HG03342 (cell line): ENCODE data around the gene PASD1.
"Not testable (repeated sequence)": the region's sequence is repeated elsewhere in the genome, so short reads cannot be mapped to it uniquely, and the experiment has no call there.

Experiments used
- ATAC-seq: cut with Tn5 transposase; IDR thresholded peaks from one replicate; pipeline ENCODE4 v1.9.1; 2021; ENCODE audit warnings: mild to moderate bottlenecking, moderate library complexity; ENCODE audit not compliant: unreplicated experiment

The PASD1 gene

DNA sequence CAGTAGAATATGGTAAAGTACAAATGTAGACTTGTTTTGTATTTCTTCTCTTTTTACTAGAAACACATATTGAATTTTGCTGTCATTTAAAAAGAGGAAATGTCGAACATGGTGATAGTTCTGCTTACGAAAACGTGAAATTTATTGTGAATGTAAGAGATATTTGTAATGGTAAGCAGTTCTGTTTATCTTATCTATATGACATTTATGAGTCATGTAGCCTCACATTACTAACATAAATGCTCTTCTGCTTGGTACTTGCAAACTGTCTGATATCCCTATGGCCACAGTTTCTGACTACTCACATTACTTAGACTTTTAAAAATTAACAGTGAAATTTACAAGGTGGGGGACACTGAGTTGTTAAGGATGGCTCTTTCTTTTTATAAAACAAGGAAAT lies 57.9 kb downstream of the PASD1 start:
- no peak for ATAC-seq

DNA sequence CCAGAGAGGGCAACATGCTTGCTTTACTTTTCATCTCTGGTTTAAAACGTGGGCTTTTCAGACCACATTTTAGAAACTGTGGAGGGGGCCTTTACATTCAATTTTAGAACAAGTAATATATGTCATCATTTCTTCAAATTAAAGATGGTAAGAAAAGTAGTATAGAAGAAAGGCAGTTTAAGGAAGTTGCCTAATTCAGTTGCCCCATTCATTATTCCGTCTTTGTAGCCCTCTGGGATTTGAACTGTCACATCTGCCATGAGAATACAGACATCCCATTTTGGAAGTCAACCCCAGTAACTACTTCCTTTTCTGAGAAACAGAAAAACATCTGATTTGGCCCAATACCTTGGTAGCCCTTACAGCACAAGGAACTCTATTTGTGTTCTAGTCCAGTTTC lies 61.2 kb downstream of the PASD1 start:
- no peak for ATAC-seq

DNA sequence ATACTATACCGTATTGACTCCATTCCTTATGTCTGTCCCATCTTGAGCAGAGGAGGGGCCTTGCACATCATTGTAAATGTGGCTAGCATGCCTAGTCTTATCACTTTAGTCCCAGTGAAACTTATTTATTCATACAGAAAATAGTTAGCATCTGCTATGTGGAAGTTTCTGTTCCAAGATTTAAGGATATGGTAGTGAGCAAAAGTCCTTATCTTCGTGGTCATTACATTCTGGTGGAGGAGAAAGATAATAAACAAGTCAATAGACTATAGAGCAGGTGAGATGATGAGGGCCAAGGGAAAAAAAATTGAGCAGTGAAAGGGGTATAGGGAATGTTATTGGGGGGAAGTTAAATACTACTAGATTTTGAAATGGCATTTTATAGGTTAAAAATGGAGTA lies 68.3 kb downstream of the PASD1 start:
- ATAC-seq = no peak

DNA sequence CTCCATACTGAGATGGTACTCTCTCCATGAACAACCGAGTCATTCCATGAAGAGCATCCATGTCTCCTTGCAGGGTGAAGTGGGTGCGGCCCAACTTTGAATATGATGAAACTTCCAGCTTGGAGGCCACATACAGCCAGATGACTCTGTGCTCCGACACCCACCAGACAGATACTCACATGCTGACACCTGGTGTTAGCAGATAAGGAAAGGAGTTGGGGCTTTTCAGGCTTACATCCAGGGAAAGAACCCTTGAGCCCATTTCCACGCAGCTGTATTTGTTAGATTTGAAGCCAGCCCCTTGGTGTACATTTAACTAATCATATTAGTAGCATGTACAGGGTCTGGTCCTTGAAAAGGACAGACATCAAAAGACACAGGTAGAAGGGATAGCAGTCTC lies 69.7 kb downstream of the PASD1 start:
- no peak for ATAC-seq

DNA sequence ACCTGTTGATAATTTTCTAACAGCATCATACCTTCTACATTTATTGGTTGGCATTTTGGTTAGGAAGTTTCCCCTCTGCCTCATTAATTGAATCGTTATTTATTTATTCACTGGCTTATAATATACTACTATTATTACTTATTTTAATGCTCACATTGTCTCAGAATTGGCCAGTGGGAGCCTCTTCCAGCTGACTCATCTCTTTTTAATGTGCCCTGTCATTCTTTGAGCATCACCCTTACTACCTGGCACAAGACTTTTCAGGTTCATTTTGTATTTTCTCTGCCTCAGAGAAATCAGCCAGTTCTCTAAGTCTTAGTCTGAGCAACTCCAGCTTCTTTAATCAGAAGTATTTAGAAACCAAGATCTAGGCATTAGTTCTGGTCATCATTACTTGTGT lies 71.5 kb downstream of the PASD1 start:
- ATAC-seq = no peak

DNA sequence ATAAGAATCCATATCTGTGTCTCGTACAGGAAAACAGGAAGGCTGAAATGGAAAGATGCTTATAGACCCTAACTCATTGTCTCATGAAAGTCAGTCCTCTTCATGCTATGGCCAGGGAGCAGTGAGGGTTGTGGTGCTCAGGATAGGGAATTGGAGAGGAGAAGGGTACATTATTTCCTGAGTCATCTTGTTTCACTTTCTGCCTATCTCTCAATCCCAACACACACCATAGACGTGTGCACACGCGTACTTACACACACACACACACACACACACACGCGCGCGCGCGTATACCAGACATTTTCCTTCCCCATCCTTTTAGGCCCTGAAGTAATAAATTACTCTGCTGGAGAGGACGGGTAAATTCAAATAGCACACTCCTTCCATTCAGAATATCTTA lies 78.1 kb downstream of the PASD1 start:
- ATAC-seq = no peak

DNA sequence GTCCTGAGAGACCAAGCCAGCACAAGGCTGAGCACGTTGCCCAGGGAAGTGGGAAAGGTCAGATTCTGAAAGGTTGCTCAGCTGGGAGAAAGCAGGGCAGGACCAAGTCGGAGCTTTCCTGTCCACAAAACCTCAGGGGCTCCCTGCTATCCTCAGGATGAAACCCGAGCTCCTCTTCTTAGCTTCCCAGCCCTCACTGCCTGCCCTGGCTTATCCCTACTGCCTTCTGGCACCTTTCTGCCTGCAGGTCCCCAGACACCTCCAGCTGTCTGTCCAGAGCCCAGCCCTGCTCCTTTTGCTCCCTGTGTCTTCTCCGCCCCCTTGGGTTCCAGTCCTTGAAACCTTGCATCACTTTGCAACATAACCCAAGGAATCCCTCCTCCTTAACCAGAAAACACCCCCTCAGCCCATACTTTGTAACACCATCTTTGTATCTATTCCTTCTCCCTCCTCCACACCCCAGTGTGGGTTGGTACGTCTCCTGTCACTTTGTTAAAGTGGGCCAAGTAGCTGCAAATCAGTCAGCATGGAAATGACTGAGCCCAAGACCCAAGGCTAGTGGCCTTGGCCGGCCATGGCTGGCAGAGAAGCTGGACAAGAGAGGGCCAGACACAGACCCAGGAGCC lies 111.8 kb downstream of the PASD1 start:
- ATAC-seq = no peak

DNA sequence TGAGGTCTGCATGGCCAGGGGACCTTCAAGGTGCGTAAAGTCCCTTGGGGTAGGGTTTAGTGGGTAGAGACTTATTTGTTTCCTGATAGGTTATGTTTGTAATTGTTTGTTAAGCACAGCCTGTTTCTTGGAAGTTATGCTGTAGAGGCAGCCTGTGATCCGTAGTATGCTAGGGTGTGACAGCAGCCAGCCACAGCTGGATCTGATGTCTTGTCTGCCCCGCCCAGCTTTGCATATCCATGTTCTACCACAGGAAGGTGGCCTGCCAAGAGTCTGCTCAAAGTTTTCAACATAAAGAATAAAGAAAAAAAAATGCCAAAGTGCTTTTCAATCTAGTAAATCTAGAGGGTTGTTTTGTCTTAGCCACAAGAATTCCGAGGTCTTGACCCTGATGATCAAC lies 112.7 kb downstream of the PASD1 start:
- ATAC-seq = no peak

DNA sequence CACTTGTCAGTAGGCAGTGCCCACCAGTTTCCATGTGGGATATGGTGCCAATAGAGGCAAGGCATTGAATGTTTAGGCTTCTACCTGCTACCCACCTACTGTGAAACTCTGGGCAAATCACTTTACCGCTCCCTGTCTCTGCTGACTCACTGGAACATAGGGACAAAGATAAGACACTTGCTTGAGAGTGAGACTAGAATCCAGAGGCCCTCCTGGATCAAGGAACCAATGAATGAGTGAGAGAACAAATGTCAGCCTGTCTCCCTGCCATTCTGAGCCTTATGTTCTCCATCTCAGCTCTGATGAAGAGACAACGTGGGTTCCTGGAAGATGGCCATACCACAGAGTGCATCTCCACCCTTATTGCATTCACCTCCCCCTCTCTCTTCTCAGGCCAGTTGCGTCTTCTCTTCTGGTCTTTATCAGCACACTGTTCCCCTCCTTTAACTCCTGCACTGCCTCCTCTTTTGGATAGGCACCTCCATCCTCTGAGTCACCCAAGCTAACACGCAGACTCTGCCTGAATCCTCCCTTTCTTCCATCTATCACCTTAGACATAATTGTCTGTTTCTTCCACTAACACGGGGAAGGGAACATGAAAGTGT lies 116.4 kb downstream of the PASD1 start:
- no peak for ATAC-seq

DNA sequence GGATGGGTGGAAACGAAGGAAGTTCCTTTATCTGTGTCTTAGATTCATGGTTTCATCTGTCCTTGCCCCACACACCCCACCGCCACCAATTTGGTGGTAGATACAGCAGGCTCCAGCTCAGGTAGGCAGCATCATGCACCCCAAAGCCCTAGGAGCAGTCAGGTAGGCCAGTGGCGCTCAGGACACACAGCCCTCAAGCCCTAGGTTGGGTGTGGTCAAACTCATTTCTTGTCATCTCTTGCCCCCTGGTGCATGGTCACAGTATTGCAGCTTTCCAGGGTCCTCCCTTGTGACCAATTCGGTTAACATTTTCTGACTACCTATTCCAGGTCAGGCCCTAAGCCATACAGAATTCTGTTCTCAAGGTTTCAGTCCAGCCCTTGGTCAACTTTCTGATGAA lies 117.3 kb downstream of the PASD1 start:
- ATAC-seq = peak; percentile 95

DNA sequence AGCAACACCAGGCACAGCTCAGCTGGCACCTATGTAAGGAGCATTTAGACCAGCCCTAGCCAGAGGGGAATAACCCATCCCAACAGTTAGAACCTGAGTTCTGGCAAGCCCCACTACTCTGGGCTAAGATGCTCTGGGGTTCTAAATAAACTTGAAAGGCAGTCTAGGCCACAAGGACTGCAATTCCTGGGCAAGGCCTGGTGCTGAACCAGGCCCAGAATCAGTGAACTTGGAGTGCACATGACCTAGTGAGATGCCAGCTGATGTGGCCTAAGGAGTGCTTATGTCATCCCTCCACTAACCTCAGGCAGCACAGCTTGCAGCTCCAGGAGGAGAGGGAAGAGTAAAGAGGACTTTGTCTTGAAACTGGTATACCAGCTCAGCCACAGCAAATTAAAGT lies 124.2 kb downstream of the PASD1 start:
- no peak for ATAC-seq

DNA sequence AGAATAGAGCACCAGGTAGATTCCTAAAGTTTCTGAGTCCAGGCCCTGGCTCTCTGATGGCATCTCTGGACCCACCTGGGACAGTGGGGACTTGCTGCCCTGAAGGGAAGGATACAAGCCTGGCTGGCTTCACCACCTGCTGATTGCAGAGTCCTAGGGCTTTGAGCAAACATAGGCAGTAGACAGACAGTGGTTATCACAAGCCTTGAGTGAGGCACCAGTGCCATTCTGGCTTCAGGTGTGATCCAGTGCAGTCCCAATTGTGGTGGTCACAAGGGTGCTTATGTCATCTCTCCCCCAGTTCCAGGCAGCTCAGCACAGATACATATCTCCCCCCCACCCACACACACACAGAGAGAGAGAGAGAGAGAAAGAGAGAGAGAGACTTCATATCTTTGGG lies 125.2 kb downstream of the PASD1 start:
- no peak for ATAC-seq

DNA sequence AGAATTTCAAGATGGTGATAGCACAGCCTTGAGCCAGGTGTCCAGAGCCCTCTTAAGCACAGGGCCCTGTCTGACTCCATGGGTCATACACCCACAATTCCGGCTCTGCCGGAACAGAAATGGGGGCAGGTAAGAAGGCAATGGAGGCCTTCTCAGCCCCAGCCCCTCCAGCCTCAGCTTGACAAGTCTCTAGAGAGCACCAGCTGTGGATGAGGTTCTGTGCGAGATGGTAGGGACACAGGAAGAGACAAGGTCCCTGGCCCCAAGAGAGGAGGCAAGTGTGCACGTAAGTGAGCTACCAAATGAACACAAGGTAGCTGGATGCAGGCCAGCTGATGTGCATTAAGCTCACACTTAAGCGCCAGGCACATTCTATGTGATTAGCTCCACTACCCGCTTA lies 129.3 kb downstream of the PASD1 start:
- ATAC-seq = no peak

DNA sequence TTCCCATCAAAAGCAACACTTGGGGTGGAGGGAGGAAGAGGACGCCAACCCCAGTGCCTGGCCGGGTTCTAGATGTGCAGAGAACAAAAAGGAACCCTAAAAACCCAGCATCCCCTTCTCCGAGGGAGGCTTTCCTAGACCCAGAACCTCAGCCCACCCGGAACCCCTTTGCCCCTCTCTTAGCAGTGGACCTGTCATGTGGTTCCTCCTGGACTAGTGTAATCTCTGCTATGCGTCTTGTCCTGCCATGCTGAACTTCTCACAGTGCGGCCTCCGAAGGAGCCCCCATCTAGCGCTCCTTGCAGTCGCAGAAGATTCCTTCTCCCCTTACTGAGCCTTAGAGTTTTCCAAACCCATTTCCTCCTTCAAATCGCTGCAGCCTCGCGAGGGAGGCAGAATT lies 130.6 kb downstream of the PASD1 start:
- no peak for ATAC-seq

DNA sequence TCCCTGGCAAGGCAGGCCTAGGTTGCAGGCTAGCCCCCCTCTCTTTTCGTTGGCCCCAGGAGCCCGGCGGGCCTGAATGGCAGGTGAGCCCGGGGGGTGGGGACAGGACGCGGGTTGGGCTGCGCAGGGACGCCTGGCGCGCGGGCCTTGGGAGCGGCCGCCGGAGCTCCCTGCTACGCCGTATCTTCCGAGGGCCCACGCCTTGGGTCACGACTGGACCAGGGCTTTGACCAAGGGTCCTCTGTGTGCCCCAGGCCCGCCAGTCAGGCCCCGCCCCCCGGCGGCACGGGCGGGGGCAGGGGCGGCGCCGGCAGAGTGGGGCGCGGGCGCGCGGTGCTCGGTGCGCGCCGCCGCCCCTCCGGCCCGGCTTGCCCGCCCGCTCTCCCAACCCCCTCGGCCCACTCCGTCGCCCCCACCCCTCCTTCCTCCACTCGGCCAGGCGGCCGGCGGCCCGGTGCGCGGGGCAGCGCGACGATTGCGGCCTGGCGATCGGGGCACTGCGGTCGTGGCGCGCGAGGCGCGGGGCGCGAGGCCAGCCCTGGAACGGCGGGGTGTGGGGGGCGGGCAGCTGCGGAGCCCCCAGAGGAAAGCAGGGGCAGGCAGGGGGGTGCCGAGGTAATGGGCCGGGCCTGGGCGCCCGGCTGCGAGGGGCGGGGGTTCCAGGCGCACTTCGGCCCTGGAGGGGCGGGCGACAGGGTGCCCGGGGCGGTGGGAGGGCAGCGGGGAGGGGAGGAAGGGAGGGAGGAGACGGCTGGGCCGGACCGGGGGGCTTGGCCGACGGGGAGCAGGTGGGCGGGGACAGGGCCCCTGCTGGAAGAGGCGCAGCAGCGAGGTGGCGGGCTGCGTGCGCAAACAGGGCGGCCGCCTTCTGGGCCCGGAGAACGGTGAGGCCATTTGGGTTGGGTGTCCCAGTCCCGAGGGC lies 131.4 kb downstream of the PASD1 start, which contains the start of gene PRRG3:
TSS of gene PRRG3 (plus strand) at position 798 of the 922 bp plus-strand sequence. CDS start 3,357 bp downstream, outside the sequence.
- ATAC-seq = no peak

DNA sequence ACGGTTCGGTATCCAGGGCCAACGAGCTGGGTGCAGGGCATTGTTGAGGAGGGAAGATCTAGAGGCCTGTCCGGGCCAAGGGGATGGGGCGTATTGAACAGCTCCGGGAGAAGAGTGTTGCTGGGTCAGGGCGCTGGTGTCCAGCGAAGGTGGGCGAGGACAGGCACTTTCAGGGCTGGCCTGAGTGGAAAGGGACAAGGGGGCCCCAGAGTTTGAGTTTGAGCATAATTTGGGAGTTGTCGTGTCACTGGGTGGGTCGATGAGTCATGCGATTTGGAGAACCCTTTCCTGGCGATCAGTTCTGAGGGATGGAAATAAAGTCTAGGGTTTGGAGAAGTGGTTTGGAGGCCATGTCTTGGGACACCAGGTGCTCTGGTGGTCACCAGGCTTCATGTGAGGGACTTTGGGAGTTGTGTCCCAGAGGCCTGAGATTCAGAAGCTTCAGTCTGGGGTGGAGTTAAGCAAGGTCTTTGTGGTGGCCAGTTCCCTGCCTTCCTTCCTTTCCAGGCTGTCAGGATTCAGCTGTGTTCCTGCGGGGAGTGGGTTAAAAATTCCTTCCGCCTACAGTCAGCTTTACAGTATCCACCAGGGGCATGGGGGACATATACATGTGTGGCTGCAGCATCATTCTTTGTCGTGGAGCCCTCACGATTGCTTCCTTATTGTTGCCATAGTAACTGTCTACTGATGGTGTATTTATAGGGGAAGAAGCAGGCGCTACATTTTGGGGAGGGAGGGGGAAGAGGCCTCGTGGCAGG lies 132.3 kb downstream of the PASD1 start:
- no peak for ATAC-seq

DNA sequence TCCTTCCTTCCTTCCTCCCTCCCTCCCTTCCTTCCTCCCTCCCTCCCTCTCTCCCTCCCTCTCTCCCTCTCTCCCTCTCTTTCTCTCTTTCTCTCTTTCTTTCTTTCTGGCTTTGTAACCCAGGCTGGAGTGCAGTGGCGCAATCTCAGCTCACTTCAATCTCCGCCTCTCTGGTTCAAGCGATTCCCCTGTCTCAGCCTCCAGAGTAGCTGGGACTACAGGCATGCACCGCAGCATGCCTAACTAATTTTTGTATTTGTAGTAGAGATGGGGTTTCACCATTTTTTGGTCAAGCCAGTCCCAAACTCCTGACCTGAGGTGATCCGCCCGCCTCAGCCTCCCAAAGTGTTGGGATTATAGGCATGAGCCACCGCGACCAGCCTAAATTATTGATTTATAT lies 133.6 kb downstream of the PASD1 start:
- ATAC-seq = not testable (repeated sequence)

DNA sequence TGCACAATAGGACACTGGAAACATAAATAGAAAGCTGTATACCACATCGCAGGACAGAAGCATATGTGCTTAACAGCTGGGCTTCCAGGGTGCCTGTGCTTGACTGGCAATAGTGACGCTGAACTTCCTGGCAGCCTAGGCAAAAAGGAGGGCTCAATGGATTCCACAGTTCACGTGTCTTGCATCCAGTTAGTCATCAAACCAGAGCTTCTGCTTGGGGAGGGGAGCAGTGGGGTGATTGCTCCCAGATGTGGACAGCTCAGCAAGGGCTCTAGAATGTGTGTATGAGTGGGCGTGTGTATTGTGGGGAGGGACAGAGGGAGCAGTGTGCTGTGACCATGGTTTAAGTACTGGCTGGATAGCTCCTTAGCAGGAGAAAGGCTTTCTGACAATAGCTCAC lies 134.0 kb downstream of the PASD1 start:
- ATAC-seq = no peak

DNA sequence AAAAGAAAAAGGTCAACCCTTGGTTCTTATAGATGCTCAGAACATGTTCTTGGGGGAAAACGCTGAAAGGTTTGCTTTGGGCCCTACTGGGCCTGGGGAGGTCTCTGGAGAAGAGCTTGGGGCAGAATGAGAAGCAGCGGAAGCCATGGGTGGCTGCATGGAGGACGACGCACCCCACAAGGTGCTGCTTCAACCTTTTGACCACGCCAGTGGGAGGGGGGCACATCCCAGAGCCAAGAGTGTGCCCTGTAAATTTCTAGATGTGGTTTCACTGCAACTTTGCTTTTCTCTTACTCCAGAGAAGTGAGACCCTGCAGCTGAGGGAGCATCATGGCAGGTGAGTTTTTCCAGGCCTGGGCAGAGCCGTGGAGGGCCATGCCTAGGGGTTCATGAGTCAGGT lies 135.0 kb downstream of the PASD1 start:
- no peak for ATAC-seq

DNA sequence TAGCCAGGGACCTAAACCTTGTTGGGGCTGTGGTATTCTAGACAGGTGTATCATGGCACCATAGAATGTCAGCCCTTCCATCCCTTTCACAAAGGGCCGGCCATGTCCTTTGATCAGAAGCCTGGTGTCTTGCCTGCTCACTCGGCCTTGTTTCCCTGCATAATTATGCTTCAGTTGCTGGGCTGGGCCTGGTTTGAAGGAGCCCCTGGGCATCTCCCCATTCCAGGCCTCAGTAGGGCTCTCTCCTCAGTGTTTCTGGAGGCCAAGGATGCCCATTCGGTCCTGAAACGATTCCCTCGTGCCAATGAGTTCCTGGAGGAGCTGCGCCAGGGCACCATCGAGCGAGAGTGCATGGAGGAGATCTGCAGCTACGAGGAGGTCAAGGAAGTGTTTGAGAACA lies 136.3 kb downstream of the PASD1 start:
- ATAC-seq = no peak

DNA sequence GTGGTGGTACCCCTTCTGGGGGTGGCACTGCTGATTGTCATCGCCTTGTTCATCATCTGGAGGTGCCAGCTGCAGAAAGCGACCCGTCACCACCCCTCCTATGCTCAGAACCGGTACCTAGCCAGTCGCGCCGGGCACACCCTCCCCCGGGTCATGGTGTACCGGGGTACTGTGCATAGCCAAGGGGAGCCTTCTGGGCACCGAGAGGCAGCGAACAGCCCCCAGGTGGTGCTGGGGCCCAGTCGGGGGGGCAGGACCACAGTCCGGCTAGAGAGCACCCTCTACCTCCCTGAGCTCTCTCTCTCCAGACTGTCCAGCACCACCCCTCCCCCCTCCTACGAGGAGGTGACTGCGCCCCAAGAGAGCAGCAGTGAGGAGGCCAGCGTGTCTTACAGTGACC lies 137.1 kb downstream of the PASD1 start:
- ATAC-seq = no peak
